CD4-positive, alpha-beta T cell treated with Interleukin-17A for 4 hours (primary cell): ENCODE measurements around the gene SSX3.
"Not testable (repeated sequence)": the region's sequence is repeated elsewhere in the genome, so short reads cannot be mapped to it uniquely, and the experiment has no call there.

Experiments
- DNase-seq: peaks from one replicate; pipeline ENCODE4 v3.0.0-alpha.2; 2020; ENCODE audit warnings: mixed read lengths

Gene SSX3, protein sequence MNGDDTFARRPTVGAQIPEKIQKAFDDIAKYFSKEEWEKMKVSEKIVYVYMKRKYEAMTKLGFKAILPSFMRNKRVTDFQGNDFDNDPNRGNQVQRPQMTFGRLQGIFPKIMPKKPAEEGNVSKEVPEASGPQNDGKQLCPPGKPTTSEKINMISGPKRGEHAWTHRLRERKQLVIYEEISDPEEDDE

GRCh38 chrX:48356315-48357094 lies at the start of gene SSX3:
TSS of gene SSX3 (minus strand) at chrX:48356703. CDS start at chrX:48355249, 1,454 bp downstream.
- not testable (repeated sequence) for DNase-seq

DNA sequence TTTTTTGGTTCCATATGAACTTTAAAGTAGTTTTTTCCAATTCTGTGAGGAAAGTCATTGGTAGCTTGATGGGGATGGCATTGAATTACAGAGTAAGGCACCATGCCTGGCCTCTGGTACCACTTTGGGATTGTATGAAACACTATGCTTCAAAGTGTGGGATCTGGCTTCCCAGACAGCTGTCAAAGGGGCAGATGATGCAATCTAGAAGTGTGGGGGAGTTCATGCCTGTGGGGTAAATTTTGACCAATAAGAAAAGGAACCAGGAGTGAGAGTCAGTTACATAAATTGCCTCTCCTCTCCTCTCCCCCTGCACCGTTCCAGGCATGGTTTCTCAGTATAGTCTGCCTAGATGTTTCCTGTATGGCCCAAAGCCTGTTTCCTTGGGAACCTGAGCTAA lies 41.3 kb upstream of the SSX3 start:
- not testable (repeated sequence) for DNase-seq

GRCh38 chrX:48396931-48397330 lies 40.4 kb upstream of the SSX3 start:
- DNase-seq: not testable (repeated sequence)

GRCh38 chrX:48383239-48383638 lies 26.7 kb upstream of the SSX3 start, which contains the start of gene SSX4:
TSS of gene SSX4 (plus strand) at chrX:48383539. CDS start at chrX:48384054, 515 bp downstream.
- not testable (repeated sequence) for DNase-seq

DNA sequence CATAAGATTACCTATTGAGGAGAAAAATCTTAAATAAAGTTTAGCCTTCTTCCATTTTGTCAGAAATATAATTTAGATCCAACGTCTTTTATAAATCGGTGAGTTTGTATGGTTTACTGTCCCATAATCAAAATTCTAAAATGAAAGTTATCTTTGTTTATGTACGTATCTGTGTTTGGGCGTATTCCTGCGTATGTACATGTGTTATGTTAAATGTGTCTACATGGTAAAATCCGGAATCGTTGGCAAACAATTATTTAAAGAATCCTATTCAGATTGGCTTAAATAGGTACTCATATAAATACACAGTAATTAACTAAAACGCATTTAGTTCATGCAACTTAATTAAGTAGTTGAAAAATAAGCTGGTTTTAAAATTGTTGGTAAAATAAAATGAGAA lies 13.9 kb upstream of the SSX3 start:
- not testable (repeated sequence) for DNase-seq

DNA sequence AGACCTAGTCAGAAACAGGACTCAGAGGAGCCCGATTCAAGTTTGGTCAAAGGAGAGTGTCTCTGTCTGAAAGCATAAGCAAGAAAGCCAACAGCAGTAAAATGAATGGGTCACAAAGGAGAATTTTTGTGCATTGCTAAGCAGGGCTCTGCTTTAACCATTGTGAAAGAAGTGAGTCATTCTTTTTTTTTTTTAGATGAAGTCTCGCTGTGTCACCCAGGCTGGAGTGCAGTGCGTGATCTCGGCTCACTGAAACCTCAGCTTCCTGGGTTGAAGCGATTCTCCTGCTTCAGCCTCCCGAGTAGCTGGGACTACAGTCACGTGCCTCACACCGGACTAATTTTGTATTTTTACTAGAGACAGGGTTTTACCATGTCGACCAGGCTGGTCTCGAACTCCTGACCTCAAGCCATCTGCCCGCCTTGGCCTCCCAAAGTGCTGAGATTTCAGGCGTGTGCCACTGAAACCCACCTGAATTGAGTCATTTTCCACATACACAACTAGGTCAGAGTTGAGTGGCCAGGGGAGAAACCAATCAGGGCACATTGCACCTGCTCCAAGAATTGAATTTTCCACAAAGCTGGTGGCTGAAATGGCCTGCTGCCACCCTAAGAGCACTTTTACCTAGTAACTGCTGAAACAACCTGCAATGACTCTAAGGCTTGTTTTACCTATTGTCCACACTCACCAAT lies 11.4 kb upstream of the SSX3 start:
- not testable (repeated sequence) for DNase-seq

GRCh38 chrX:48359281-48359680 lies 2.8 kb upstream of the SSX3 start:
- DNase-seq: not testable (repeated sequence)

DNA sequence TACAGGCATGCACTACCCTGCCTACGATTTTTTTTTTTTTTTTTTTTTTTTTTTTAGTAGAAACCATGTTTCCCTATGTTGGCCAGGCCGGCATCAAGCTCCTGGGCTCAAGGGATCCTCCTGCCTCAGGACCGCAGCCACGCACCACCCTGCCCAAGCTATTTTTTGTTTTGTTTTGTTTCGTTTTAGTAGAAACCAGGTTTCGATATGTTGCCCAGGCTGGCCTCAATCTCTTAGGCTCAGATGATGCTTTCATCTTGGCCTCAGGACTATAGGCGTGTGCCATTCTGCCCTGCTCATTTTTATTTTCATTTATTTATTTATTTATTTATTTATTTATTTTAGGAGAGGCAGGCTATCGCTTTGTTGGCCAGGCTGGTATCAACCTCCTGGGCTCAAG lies 1.2 kb upstream of the SSX3 start:
- no peak for DNase-seq

- DNase-seq: not testable (repeated sequence)
These were observed 10.4 kb downstream of the SSX3 start for GRCh38 chrX:48346059-48346458.

DNA sequence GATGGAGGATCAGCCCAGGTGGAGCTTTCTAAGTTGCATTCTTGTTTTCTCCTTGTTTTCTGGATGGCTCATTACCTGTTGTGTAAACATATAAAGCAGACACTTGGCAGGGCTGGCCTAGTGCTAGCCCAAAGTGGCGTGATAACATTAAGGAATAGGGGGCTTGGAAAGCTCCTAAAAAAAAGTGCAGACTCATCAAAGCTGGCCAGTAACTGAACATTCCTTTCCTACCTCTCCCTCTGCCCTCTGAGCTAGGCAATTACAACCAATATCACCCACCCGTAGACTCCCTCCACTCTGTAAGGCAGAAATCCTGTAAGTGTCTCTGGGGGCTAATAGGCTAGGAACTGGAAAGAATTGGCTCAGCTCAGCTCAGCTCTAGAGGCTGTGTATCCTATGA lies 42.5 kb downstream of the SSX3 start:
- DNase-seq: not testable (repeated sequence)

GRCh38 chrX:48306175-48306574 lies 50.3 kb downstream of the SSX3 start:
- DNase-seq: no peak
